SHP77 treated with DMSO at 0.1 percent for 48 hours (cell line): ENCODE data around the gene TMEM134.

Experiments
- DNase-seq: peaks from one replicate; lab custom pipeline; 2025; lab: John Stamatoyannopoulos, UW

The TMEM134 gene

DNA sequence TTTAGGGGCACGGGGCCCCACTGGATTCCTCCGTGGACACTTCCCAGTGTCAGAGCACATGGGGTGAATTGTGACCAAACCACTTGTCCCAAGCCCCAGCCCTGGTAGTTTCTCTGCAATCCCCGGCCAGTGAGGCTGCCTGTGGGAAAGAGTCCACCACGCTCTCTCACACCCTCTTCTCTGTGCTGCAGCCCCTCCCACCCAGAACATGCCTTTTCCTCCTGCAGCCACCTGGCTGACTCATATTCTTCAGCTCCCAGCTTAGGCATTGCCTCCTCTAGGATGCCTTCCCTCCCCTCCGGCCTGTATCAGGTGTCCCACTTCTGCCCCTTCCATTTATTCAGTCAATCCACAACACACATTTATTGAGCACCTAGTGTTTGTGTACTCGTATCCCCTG lies 46.2 kb downstream of the TMEM134 start:
- no peak for DNase-seq

GRCh38 chr11:67421430-67422031 lies 47.5 kb downstream of the TMEM134 start:
- no peak for DNase-seq

DNA sequence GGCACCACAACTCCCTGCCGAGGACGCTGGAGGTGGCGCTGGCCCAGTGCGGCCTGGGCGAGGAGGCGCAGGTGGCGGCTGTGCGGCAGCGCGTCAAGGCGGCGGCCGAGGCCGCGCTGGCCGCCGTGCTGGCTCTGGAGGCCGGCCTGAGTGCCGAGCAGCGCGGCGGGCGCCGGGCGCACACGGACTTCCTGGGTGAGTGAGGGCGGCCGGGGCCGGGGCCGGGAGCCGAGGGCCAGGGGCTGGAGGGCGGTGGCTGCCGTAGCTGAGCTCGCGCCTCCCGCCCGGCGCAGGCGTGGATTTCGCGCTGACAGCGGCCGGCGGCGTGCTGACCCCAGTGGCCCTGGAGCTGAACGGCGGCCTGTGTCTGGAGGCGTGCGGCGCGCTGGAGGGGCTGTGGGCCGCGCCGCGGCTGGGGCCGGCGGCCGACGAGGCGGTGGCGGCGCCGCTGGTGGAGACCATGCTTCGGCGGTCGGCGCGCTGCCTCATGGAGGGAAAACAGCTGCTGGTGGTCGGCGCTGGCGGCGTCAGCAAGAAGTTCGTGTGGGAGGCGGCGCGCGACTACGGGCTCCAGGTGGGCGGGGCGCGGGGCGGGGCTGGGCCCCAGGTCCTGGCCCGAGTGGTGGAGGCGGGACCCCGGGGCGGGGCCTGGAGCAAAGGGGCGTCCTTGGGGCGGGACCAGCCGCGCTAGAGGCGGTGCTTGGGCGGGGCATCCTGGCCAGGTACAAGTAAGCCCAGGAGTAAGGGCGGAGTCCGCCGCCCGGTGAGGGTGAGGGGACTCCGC lies 48.2 kb downstream of the TMEM134 start:
- DNase-seq = peak; percentile 76

DNA sequence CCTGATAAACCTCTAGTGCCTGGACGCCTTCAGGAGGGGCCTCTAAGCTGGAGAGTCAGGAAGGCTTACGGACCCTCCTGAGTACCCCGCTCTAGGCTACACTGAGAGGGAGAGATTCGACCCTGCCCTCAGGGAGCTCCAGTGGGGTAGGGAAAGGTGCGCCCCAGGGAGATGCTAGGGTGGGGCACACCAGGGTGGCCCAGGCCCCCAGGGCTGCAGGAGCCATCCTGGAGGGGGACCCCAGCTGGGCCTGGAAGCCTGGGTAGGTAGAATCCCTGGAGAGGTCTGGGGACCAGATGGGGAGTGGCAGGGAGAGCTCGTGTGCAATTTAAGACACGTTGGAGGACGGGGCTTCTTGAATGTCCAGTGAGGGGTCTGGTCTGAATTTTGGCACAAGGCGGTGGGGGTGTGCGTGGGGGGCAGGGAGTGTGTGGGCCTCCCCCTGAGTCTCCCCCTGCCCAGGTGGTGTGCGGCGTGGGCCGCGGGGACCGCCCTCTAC lies 48.9 kb downstream of the TMEM134 start:
- peak; percentile 31 for DNase-seq

GRCh38 chr11:67419325-67420049 lies 49.6 kb downstream of the TMEM134 start:
- no peak for DNase-seq

DNA sequence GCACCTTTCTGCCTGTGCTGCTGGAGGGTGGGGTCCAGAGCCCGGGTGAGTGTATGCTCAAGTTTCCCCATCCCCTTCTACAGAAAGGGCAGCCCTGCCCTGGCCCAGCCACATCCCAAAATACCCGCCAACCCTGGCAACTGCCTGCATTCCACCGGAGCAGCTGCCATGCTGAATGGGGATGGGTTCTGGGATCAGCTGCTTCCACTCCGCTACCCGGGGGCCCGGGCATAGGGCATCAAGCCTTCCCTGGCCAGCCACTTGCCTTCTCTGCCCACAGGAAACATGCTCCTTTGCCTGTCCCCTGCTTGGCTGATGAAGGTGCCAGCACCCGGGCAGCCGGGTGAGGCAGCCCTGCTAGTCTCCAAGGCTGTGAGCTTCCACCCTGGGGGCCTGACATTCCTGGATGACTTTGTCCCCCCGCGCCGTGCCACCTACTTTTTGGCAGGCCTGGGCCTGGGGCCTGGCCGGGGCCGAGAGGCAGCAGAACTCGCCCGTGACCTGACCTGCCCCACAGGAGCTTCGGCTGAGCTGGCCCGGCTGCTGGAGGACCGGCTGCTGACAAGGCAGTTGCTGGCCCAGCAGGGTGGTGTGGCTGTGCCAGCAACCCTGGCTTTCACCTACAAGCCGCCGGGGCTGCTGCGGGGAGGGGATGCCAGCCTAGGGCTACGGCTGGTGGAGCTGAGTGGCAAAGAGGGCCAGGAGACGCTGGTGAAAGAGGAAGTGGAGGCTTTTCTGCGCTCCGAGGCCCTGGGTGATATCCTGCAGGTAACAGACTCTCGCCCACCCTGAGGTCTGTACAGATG lies 50.4 kb downstream of the TMEM134 start:
- DNase-seq = no peak

GRCh38 chr11:67417425-67417824 lies 51.6 kb downstream of the TMEM134 start:
- no peak for DNase-seq

- DNase-seq = peak; percentile 44
Observed at GRCh38 chr11:67416416-67417335, 52.4 kb downstream of the TMEM134 start.

GRCh38 chr11:67415501-67416304 lies 53.3 kb downstream of the TMEM134 start, which contains the start of gene CARNS1:
Gene CARNS1, plus strand, starts transcription at chr11:67415678. Its CDS starts 522 bp downstream, at chr11:67416200.
- no peak for DNase-seq

- no peak for DNase-seq
Observed at GRCh38 chr11:67413266-67413849, 55.7 kb downstream of the TMEM134 start.

GRCh38 chr11:67412495-67413179 lies 56.4 kb downstream of the TMEM134 start:
- no peak for DNase-seq

GRCh38 chr11:67411785-67412152 lies 57.3 kb downstream of the TMEM134 start:
- no peak for DNase-seq
